HG02642 (cell line): ENCODE measurements around the gene QRICH2.
A peak's percentile ranks its signal among the peaks of the same experiment; 100 is the strongest.
"Not testable (repeated sequence)": the region's sequence is repeated elsewhere in the genome, so short reads cannot be mapped to it uniquely, and the experiment has no call there.

Source experiments
- ATAC-seq: cut with Tn5 transposase; IDR thresholded peaks from one replicate; pipeline ENCODE4 v1.9.1; 2021; ENCODE audit warnings: mild to moderate bottlenecking; ENCODE audit not compliant: unreplicated experiment, poor library complexity

The QRICH2 gene, protein sequence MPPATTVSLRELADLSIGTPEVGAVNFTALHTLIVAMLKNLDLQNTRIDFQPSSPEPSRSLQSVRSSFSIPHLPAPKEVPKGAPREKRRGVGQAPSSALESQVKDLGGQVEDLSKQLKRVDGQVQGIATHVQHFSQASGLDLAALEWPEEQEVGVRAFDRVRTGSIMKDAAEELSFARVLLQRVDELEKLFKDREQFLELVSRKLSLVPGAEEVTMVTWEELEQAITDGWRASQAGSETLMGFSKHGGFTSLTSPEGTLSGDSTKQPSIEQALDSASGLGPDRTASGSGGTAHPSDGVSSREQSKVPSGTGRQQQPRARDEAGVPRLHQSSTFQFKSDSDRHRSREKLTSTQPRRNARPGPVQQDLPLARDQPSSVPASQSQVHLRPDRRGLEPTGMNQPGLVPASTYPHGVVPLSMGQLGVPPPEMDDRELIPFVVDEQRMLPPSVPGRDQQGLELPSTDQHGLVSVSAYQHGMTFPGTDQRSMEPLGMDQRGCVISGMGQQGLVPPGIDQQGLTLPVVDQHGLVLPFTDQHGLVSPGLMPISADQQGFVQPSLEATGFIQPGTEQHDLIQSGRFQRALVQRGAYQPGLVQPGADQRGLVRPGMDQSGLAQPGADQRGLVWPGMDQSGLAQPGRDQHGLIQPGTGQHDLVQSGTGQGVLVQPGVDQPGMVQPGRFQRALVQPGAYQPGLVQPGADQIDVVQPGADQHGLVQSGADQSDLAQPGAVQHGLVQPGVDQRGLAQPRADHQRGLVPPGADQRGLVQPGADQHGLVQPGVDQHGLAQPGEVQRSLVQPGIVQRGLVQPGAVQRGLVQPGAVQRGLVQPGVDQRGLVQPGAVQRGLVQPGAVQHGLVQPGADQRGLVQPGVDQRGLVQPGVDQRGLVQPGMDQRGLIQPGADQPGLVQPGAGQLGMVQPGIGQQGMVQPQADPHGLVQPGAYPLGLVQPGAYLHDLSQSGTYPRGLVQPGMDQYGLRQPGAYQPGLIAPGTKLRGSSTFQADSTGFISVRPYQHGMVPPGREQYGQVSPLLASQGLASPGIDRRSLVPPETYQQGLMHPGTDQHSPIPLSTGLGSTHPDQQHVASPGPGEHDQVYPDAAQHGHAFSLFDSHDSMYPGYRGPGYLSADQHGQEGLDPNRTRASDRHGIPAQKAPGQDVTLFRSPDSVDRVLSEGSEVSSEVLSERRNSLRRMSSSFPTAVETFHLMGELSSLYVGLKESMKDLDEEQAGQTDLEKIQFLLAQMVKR (N-terminal part only)

DNA sequence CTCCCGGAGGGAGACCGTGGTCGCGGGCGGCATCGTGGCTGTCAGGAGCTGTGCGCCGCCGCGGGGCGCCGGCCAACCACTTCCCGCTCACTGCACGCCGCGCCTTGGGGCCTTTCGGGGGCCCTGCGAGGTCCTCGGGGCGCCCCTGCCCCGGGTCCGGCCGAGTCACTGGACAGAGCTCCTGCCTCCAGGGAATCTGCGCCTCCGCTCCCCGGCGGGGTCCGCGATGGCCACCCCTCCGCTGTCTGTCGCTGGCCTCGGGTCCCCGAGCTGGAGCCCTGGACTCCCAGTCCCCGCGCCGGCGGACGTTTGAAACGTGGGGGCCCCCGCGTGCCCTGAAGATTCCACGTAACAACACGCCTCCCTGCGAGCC, at the start of gene QRICH2:
TSS of gene QRICH2 (minus strand) at position 311 of the 373 bp plus-strand sequence. CDS start at position 33, 278 bp downstream.
- ATAC-seq, result no peak

DNA sequence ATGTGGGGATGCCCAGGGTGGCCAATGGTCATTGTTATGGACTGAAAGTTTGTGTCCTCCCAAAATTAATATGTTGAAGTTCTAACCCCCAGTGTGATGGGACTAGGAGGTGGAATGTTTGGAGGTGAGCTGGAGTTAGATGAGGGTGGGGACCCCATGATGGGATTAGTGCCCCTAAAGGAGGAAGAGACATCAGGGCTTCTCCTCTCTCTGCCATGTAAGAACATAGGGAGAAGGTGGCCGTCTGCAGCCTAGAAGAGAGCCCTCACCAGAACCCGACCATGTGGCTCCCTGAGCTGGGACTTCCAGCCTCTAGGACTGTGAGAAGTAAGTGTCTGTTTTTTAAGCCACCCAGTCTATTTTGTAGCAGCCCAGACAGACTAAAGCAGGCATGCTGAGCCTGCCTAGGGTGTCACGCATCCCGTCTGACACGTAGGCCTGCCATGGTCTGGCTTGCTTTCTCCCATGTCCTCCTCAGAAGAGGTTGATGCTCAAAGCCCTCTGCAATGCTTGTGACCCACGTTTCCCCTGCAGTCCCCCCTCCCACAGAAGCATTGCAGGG, 49.6 kb upstream of the QRICH2 start:
- no peak for ATAC-seq

DNA sequence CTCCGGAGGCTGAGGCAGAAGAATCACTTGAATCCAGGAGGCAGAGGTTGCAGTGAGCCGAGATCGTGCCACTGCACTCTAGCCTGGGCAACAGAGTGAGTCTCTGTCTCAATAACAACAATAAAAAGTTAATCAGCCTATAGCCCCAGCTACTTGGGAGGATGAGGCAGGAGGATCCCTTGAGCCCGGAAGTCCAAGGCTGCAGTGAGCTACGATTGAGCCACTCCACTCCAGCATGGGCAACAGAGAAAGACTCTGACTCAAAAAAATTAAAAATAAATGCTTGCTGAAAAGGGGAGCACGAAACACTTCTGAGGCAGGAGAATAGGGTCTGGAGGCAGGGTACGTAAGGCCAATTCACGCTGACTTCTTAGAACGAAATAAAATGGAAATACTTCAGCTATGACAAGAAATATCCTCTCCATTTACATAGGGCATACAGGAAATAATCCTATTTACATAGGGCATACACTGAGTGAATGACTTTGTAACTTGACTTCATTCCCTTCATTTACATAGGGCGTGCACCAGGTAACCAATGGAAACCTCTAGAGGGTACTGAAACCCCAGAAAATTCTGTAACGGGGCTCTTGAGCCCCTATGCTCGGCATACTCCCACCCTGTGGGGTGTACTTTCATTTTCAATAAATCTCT, 48.9 kb upstream of the QRICH2 start:
- ATAC-seq, result no peak

DNA sequence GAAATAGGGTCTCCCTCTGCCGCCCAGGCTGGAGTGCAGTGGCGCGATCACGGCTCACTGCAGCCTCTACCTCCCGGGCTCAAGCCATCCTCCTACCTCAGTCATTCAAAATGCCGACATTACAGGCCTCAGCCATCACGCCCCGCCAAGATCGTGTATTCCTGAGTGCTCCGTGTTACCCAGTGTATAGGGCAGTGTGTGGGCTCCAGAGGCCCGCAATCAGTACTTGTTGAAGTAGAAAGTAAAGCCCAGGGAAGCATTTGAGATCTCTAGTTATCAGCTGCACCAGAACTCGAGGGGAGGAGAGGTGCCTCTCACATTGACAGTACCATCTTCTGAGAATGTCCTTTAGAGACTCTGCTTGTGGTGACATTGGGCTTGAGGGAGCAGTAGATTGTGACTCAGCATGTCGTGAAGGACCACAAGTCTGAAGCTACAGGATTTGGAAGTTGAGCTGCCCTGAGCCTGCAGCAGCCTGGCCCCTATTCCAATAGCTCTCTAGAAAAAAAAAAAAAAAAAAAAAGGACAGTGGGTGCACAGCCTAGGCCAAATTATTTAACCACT, 46.8 kb upstream of the QRICH2 start:
- ATAC-seq, result no peak

DNA sequence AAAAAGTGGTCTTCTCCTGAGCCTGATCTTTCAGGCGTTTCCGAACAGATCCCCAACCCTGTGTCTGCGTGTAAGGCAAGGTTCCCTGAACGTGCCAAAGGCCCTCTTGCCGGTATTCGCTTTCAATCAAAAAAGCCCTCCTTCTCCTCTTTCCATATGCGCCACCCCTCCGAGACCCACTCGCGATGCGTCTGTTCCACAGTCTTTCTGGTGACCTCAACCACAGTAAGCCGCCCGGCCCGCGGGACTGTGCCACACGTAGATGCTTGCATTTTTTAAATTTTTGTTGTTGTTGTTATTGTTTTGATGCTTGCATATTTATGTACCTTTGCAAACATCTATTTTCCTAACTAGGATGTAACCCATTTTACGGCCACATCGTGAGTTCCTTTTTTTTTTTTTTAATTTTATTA, 46.2 kb upstream of the QRICH2 start:
- no peak for ATAC-seq

DNA sequence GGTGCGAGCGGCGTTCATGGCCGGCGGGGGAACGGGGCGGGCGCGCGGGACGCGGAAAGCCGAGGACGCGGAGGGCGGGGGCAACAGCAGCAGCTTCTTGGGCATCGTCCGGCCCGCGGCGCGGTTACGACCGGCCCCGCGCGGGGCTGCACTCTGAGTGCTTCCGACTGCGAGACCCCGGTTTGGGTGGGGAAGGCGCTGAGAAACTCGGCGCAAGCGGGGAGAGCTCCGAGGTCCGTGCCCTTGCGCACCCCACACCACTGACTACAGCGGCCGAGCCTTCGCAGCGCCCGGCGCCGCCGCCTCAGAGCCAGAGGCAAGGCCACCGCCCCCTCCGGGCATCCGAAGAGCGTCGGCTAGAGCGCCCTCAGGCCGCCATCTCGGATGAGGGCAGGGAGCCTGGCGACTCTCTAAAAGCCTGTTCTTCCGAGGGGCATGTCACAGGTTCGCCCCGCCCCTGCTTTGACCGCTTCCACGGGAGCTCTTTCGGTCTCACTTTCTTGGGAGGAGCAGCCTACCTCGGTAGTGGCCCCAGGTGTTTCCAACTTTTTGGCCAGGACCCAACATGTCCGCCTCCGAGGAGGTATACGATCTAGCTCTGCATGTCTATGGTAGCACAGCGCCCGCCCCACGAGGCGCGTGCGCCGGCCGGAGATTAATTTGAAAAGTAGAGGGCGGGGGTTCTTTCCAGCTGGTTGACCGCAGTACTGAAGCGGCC, 45.7 kb upstream of the QRICH2 start, which contains the start of gene PRPSAP1:
TSS of gene PRPSAP1 (minus strand) at position 318 of the 718 bp plus-strand sequence. CDS start at position 105, 213 bp downstream.
- ATAC-seq, result peak; percentile 92

DNA sequence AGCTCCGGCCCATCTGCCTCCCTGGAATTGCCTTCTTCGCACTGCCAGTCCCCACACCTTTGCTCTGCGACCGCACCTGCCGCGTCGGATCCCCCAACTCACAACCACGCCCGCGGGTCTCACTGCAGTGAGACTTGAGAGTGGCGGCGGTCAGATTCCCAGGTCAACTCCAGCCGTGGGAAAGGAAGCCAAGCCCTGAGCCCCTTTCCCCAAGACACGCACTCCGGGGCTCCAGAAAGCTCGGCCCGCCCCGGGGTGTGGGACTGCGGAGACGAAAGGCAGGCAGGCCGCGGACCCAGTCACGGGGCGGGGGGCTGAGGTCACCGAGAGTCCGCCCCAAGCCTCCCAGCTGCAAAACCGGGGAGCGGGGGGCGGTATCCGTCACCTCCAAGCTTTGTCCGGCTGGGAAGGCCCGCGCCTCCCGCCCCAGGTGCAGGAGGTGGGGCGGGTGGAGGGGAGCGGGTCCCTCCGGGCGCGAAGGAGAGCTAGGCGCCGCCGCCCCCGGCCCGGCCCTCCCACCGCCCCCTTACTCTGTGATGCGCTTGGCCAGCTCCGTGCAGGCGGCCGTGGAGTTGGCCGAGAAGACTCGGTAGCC, 45.0 kb upstream of the QRICH2 start:
- peak; percentile 29 for ATAC-seq

DNA sequence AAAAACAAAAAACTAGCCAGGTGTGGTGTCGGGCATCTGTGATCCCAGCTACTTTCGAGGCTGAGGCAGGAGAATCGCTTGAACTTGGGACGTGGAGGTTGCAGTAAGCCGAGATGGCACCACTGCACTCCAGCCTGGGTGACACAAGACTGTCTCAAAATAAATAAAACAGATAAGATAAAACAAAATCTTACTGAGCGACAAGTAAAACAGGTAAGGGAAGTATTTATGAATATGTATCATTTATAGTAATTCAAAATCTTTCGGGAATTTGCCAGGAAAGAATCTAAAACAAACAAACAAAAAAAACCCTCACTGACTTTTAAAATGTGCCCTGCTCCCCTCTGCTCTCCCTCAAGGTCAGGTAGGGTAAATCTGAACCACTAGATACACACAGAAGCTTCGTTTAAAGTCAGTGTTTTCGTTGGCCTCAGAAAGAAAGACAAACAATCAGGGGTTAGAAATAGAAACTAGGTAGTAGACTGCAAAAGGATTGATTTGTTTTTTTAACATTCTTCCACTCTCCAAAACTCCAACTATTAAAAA, 43.5 kb upstream of the QRICH2 start:
- no peak for ATAC-seq

DNA sequence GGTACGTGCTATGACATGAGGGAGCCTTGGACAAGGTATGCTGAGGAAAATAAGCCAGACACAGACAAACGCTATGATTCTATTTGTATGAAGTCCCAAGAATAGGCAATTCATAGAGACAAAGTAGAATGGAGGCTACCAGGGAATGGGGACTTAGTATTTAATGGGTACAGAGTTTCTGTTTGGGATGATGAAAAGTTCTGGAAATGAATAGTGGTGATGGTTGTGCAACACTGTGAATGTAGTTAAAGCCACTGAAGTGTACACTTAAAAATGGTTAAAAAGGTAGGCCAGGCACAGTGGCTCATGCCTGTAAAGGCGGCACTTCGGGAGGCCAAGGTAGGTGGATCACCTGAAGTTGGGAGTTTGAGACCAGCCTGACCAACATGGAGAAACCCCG, 42.4 kb upstream of the QRICH2 start:
- ATAC-seq, result no peak

DNA sequence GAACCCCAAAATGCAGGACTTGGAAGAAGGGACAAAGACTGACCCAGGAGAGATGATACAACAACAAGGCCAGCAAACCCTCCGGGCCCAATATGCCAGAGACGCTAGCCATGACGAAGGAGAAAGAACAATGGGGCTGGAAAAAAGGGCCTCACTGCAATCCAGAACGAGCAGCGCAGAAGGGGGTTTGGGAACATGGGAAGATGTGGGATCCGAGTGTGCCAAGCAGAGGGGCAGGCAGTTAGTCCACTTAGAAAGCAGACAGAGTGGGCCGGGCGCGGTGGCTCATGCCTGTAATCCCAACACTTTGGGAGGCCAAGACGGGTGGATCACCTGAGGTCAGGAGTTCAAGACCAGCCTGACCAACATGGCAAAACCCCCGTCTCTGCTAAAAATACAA, 38.9 kb upstream of the QRICH2 start:
- ATAC-seq, result not testable (repeated sequence)

DNA sequence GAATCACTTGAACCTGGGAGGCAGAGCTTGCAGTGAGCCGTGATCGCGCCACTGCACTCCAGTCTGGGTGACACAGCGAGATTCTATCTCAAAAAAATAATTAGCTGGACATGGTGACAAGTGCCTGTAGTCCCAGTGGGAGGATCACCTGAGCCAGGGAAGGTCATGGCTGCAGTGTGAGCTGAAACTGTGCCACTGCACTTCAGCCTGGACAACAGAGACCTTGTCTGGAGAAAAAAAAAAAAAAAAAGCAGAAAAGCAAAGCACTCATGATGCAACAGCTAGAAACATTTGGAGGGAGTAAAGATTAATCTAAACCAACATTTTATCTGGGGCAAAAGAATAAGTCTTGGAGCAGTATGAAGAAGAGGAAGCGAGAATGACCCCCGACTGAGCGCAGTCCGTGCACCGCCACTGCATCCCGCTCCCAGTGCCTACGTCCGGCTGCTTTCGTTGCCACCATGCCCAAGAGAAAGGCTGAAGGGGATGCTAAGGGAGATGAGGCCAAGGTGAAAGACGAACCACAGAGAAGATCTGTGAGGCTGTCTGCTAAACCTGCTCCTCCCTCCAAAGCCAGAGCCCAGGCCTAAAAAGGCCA, 37.4 kb upstream of the QRICH2 start:
- no peak for ATAC-seq

DNA sequence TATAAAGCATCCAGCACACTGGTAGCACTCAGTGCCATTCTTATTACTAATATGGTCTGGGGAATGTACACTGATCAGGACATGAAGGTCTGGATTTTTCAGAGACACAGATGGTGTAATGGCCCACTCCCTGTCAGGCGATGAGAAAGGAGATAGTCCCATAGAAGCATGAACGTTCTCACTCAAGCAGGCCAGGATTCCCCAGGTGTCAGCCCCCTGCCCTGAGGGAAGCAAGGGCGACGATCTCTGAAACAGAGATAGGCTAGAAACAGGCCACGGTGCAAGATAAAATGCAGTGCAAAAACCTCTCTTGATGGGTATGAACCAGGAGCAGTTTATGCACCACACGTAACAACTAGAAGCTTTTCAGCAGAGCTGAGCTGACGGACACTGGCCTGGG, 35.0 kb upstream of the QRICH2 start:
- ATAC-seq, result no peak

DNA sequence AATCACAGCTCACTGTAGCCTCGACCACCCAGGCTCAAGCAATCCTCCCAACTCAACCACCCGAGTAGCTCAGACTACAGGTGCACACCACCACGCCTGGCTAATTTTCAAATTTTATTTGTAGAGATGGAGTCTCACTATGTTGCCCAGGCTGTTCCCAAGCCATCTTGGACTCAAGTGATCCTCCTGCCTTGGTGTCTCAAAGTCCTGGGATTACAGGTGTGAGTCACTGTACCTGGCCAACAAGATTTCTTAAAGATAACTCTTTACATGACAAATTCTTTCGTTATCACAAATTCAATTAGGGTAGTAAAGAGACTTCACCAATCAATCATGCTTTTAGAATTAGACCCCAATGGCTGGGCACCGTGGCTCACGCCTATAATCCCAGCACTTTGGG, 33.2 kb upstream of the QRICH2 start:
- ATAC-seq, result no peak

DNA sequence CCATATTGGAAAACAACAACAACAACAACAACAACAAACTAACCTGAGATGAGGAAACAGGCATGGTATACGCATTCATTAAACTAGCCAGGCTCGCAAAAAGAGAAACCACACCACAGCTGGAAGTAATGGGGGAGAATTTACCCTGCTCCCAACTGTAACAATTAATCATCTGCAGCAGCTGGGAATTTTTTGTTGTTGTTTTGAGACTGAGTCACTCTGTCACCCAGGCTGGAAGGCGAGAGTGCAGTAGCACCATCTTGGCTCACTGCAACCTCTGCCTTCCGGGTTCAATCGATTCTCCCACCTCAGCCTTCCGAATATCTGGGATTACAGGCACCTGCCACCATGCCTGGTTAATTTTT, 29.3 kb upstream of the QRICH2 start:
- ATAC-seq, result no peak

DNA sequence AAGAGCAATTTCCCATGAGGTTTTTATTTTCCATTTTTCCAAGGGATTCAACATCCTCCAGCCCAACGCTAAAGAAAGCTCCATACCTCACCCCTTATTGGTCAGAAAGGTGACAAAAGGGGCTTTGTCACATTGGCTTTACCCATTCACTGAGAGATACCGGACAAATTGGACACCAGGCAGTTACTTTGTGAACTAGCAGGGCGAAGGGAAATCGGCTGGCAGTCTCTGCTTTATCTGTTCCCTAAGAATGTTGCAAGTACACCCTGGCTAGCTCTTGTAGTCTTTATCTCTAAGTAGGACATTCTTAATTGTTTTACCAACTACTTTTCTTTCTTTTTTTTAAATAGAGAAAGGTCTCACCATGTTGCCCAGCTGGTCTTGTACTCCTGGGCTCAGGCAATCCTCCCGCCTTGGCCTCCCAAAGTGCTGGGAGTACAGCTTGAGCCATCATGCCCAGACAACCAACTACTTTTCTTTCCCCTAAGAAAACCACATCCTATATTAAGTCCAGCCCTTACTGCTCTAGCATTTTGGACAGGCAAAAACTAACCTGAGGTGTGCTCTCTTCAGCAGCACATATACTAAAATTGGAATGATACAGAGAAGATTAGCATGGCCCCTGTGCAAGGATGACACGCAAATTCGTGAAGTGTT, 28.8 kb upstream of the QRICH2 start:
- ATAC-seq, result no peak

DNA sequence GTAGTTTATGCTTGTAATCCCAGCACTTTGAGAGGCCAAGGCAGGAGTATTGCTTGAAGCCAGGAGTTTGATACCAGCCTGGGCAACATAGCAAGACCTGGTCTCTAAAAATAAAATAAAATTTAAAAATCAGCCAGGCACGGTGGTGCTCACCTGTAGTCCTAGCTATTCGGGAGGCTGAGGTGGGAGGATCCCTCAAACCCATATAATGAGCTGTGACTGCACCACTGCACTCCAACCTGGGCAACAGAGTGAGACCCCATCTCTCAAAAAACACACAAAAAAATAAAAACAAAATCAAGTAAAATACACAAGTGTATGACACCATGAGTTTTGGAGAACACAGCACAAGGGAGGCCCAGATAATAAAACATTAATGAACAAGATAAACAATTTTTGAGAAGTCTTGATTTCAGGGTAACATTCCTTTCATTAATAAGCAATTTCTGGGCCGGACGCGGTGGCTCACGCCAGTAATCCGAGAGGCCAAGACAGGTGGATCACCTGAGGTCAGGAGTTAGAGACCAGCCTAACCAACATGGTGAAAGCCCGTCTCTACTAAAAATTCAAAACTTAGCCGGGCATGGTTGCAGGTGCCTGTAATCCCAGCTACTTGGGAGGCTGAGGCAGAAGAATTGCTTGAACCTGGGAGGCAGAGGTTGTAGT, 27.8 kb upstream of the QRICH2 start:
- no peak for ATAC-seq
